DMS79 (cell line): ENCODE measurements around the gene INPP5F.
A peak's percentile ranks its signal among the peaks of the same experiment; 100 is the strongest.
"Not testable (repeated sequence)": the region's sequence is repeated elsewhere in the genome, so short reads cannot be mapped to it uniquely, and the experiment has no call there.

Experiments used
- DNase-seq: peaks from one replicate; lab custom pipeline; 2025; lab: John Stamatoyannopoulos, UW

INPP5F gene

GRCh38 chr10:119867317-119867716, 141.5 kb downstream of the INPP5F start:
- no peak for DNase-seq

- DNase-seq: not testable (repeated sequence)
Measured at GRCh38 chr10:119869398-119869797, 143.5 kb downstream of the INPP5F start.

- DNase-seq: no peak
Measured at GRCh38 chr10:119871881-119872609, 146.2 kb downstream of the INPP5F start.

- no peak for DNase-seq
Measured at GRCh38 chr10:119872610-119872859, 146.7 kb downstream of the INPP5F start, which contains the start of gene MCMBP. TSS of gene MCMBP (minus strand) at chr10:119872843. CDS start at chr10:119872584, 259 bp downstream.

- DNase-seq: peak; percentile 31
Measured at GRCh38 chr10:119872860-119873681, 147.2 kb downstream of the INPP5F start.

- DNase-seq: no peak
Measured at GRCh38 chr10:119878524-119878923, 152.7 kb downstream of the INPP5F start.
